A549 (cell line): Measurements from ENCODE around the gene PHAF1. TPM values are rescaled to one million over a fixed set of nuclear protein-coding genes. Genes with fewer than 3 reads are reported as not detected.

Experiments
- ATAC-seq, 2 experiments: fragments of 200-7000 bp in 1 of 2; fragments of >200 bp in 1 of 2; cut with Nextera tagmentation in 1 of 2; cut with Tn5 transposase in 1 of 2; 3 replicates each; pipeline versions ENCODE4 v1.8.0 to v1.9.1; 2018 to 2020; ENCODE audit warnings: mild to moderate bottlenecking in 1 of 2, moderate library complexity in 1 of 2
- CTCF ChIA-PET: fragments of 300-600 bp; sonication (Branson Sonifier 250); formaldehyde crosslinking; extraction: SDS; loops from one replicate; lab custom pipeline; 2021; ENCODE audit warnings: antibody characterized with exemption, inconsistent platforms; lab: Yijun Ruan, JAX
- POLR2A ChIA-PET: fragments of 350-600 bp; formaldehyde crosslinking; extraction: SDS; loops from one replicate; lab custom pipeline; 2021; ENCODE audit warnings: antibody characterized with exemption, inconsistent platforms; lab: Yijun Ruan, JAX
- DNase-seq, 2 experiments: peaks; one replicate each; pipeline versions ENCODE4 v3.0.0 to v3.0.0-alpha.2; 2011 to 2016; ENCODE audit warnings: low read depth in 1 of 2, low spot score in 1 of 2
- FAIRE-seq: peaks from 2 replicates; lab custom pipeline; 2011; peaks lifted over from hg19 to GRCh38; lab: Jason Lieb, UNC
- H3K27ac ChIP-seq, 2 experiments: fragments of >200 bp; sonication (Bioruptor Twin); formaldehyde crosslinking; 3 replicates each; pipeline ENCODE4 v1.5.1; 2016 to 2017
- H3K4me1 ChIP-seq: fragments of >200 bp; sonication (Bioruptor Twin); formaldehyde crosslinking; 3 replicates; pipeline ENCODE4 v1.6.1; 2016
- H3K4me2 ChIP-seq: fragments of >200 bp; sonication (Bioruptor Twin); formaldehyde crosslinking; 3 replicates; pipeline ENCODE4 v1.6.1; 2016
- H3K4me3 ChIP-seq: fragments of >200 bp; sonication (Bioruptor Twin); formaldehyde crosslinking; 3 replicates; pipeline ENCODE4 v1.5.1; 2016
- H3K9me3 ChIP-seq: fragments of >200 bp; sonication (Bioruptor Twin); formaldehyde crosslinking; 3 replicates; pipeline ENCODE4 v1.6.1; 2016
- BHLHE40 ChIP-seq: IDR thresholded peaks from 2 replicates; pipeline ENCODE4 v1.6.1; 2012; ENCODE audit warnings: low read depth, low read length, inconsistent platforms
- CHD2 ChIP-seq: fragments of 150-350 bp; IDR thresholded peaks from 2 replicates; pipeline ENCODE4 v1.6.1; 2014; ENCODE audit warnings: low read length; ENCODE audit not compliant: partially characterized antibody
- ESRRA ChIP-seq: fragments of 150-350 bp; IDR thresholded peaks from 2 replicates; pipeline ENCODE4 v1.6.1; 2014; ENCODE audit warnings: mild to moderate bottlenecking, low read length, borderline replicate concordance
- FOSL2 ChIP-seq, 2 experiments: fragments of 450-650 bp in 1 of 2; fragments of >200 bp in 1 of 2; sonication (Bioruptor Twin) in 1 of 2; formaldehyde crosslinking; IDR thresholded peaks; 2 replicates each; pipeline versions ENCODE4 v1.5.0 to v1.6.1; 2016 to 2020; ENCODE audit warnings: mild to moderate bottlenecking in 1 of 2, moderate library complexity in 1 of 2
- FOXS1 ChIP-seq: fragments of 250-450 bp; sonication (Bioruptor Pico); IDR thresholded peaks from 2 replicates; pipeline ENCODE4 v1.5.0; 2020; ENCODE audit warnings: mild to moderate bottlenecking, moderate library complexity
- GATA3 ChIP-seq: IDR thresholded peaks from 2 replicates; pipeline ENCODE4 v1.6.1; 2012; ENCODE audit warnings: borderline replicate concordance
- HEYL ChIP-seq: fragments of 250-450 bp; sonication (Bioruptor Pico); IDR thresholded peaks from 2 replicates; pipeline ENCODE4 v1.8.0; 2021; ENCODE audit warnings: mild to moderate bottlenecking, moderate library complexity
- JUN ChIP-seq, 2 experiments: fragments of >200 bp; sonication (Bioruptor Twin); formaldehyde crosslinking; IDR thresholded peaks; 2 replicates in 1 of 2; 3 replicates in 1 of 2; pipeline ENCODE4 v1.6.1; 2016 to 2017
- JUNB ChIP-seq: fragments of >200 bp; sonication (Bioruptor Twin); formaldehyde crosslinking; IDR thresholded peaks from 2 replicates; pipeline ENCODE4 v1.6.1; 2016
- MAZ ChIP-seq: fragments of 150-350 bp; IDR thresholded peaks from 2 replicates; pipeline ENCODE4 v1.6.1; 2014; ENCODE audit warnings: antibody characterized with exemption, low read depth, low read length, borderline replicate concordance
- MYC ChIP-seq: IDR thresholded peaks from 2 replicates; pipeline ENCODE4 v1.6.1; 2012; ENCODE audit warnings: mild to moderate bottlenecking, inconsistent platforms, low read length, improper control_type of control experiment, borderline replicate concordance
- NPAS2 ChIP-seq: fragments of 250-450 bp; sonication (Bioruptor Pico); IDR thresholded peaks from 2 replicates; pipeline ENCODE4 v1.8.0; 2022; ENCODE audit warnings: mild to moderate bottlenecking, moderate library complexity, borderline replicate concordance
- NR3C1 ChIP-seq: fragments of >200 bp; sonication (Bioruptor Twin); formaldehyde crosslinking; IDR thresholded peaks from 3 replicates; pipeline ENCODE4 v1.6.1; 2017
- PHF8 ChIP-seq: fragments of 200-600 bp; sonication (generic); IDR thresholded peaks from 2 replicates; pipeline ENCODE4 v1.6.1; 2016; ENCODE audit warnings: low read depth, mild to moderate bottlenecking, antibody characterized with exemption, moderate library complexity, borderline replicate concordance
- RAD21 ChIP-seq, 2 experiments: fragments of >200 bp in 1 of 2; sonication (Bioruptor Twin) in 1 of 2; formaldehyde crosslinking in 1 of 2; IDR thresholded peaks in 1 of 2; conservative IDR thresholded peaks in 1 of 2; 2 replicates in 1 of 2; 3 replicates in 1 of 2; pipeline ENCODE4 v1.6.1; 2012 to 2018; ENCODE audit warnings: inconsistent platforms in 1 of 2
- RCOR1 ChIP-seq: fragments of 150-350 bp; IDR thresholded peaks from 2 replicates; pipeline ENCODE4 v1.6.1; 2014; ENCODE audit warnings: antibody characterized with exemption, low read length, low read depth
- RFX5 ChIP-seq: fragments of 450-650 bp; IDR thresholded peaks from 2 replicates; pipeline ENCODE4 v1.7.1; 2014; ENCODE audit warnings: antibody characterized with exemption, mild to moderate bottlenecking, moderate library complexity
- SMC3 ChIP-seq: fragments of >200 bp; sonication (Bioruptor Twin); formaldehyde crosslinking; IDR thresholded peaks from 3 replicates; pipeline ENCODE4 v1.6.1; 2018; ENCODE audit warnings: inconsistent platforms
- ZFP36 ChIP-seq: fragments of 450-650 bp; IDR thresholded peaks from 2 replicates; pipeline ENCODE4 v1.6.1; 2014; ENCODE audit warnings: borderline replicate concordance; ENCODE audit not compliant: partially characterized antibody
- ZNF302 ChIP-seq: fragments of 250-450 bp; sonication (Bioruptor Pico); IDR thresholded peaks from 2 replicates; pipeline ENCODE4 v1.9.0; 2021; ENCODE audit warnings: inconsistent platforms, mild to moderate bottlenecking, moderate library complexity
- ZSCAN20 ChIP-seq: fragments of 250-450 bp; sonication (Bioruptor Pico); IDR thresholded peaks from 2 replicates; pipeline ENCODE4 v1.8.0; 2022; ENCODE audit warnings: mild to moderate bottlenecking, moderate library complexity
- WGBS: methylation state at CpG from one replicate; pipeline ENCODE4 v1.1.6; 2017; ENCODE audit errors: missing lambda C conversion rate; 5-methylcytosine and 5-hydroxymethylcytosine counted together
- polyA plus RNA-seq, 4 experiments: library from polyadenylated mRNA; depleted of rRNA in 3 of 4; stranded (reverse); fragments of >200 nt; fragmentation: RNase III in 1 of 4; extraction: RNeasy Plus Mini Kit Qiagen cat#74134 plus additional on column Dnase treatment in 1 of 4; gene quantifications; 2 replicates in 3 of 4; 3 replicates in 1 of 4; pipeline ENCODE4 v1.2.3, GENCODE V29; 2011 to 2017
- TF ChIP-seq, protein P1 (sequence below): fragments of >200 bp; sonication (Bioruptor Twin); formaldehyde crosslinking; IDR thresholded peaks from 3 replicates; pipeline ENCODE4 v1.5.1; 2016
- TF ChIP-seq, protein P2 (sequence below): IDR thresholded peaks from 2 replicates; pipeline ENCODE4 v1.6.1; 2012
- TF ChIP-seq, protein P3 (sequence below): fragments of >200 bp; sonication (Bioruptor Twin); formaldehyde crosslinking; IDR thresholded peaks from 3 replicates; pipeline ENCODE4 v1.6.1; 2016
- TF ChIP-seq, protein P4 (sequence below): fragments of 250-450 bp; sonication (Bioruptor Pico); IDR thresholded peaks from 2 replicates; pipeline ENCODE4 v1.5.0; 2021; ENCODE audit warnings: mild to moderate bottlenecking, moderate library complexity, borderline replicate concordance
- TF ChIP-seq, protein P5 (sequence below): fragments of 150-350 bp; IDR thresholded peaks from 2 replicates; pipeline ENCODE4 v1.6.1; 2014; ENCODE audit warnings: low read depth, mild to moderate bottlenecking, low read length
- TF ChIP-seq, protein P6 (sequence below): IDR thresholded peaks from 2 replicates; pipeline ENCODE4 v1.6.1; 2012

The PHAF1 gene
- polyA plus RNA-seq, 2 of the 4 experiments (the other 2 are of a cell fraction), result 21.6 to 37.6 TPM

DNA sequence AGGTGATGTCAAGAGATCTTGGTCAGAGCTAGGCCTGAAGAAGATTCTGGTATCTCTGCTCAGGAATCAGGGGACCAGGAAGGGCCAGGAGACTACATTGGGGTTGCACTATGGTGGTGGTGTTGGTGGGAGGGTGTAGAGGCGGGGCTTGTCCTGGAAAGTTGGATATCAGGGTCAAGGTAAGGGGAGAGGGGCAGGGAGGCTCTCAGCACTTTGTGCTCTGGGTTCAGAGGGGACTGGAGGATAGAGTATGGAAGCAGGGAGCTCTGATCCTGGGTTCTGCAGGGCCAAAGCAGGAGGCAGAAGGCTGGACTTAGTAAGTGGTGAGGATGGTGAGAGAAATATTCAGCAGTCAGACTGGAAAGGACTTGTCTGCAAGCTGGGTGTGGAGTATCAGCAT is 63.6 kb downstream of the PHAF1 start:
- 0 out of 6 replicates have a peak, but pooled peaks of 1 of the 2 experiments have one; percentile 0 for ATAC-seq
- Histone ChIP-seq H3K9me3 (no peaks in the 10 kb centered on the region), H3K4me2 (peak overlapping the region; percentile 88), H3K4me3 (peak overlapping the region; percentile 50)
- TF ChIP-seq BHLHE40 (no peak), ESRRA (no peak)
- TF ChIP-seq, protein P1, sequence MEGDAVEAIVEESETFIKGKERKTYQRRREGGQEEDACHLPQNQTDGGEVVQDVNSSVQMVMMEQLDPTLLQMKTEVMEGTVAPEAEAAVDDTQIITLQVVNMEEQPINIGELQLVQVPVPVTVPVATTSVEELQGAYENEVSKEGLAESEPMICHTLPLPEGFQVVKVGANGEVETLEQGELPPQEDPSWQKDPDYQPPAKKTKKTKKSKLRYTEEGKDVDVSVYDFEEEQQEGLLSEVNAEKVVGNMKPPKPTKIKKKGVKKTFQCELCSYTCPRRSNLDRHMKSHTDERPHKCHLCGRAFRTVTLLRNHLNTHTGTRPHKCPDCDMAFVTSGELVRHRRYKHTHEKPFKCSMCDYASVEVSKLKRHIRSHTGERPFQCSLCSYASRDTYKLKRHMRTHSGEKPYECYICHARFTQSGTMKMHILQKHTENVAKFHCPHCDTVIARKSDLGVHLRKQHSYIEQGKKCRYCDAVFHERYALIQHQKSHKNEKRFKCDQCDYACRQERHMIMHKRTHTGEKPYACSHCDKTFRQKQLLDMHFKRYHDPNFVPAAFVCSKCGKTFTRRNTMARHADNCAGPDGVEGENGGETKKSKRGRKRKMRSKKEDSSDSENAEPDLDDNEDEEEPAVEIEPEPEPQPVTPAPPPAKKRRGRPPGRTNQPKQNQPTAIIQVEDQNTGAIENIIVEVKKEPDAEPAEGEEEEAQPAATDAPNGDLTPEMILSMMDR, result no peak
- TF ChIP-seq, all 56 proteins: peak for 0
- H3K4me1 ChIP-seq, result peaks cover 41% of the 10 kb centered on the region
- DNase-seq (no peak), FAIRE-seq (no peak)
- 33% methylated on average over 1 of the region's 1 CpG for WGBS
- H3K27ac ChIP-seq, result peak overlapping the region; percentile 84 to 87
- CTCF ChIA-PET, result interaction anchor here (0.6 to 20.5 kb wide), 10 partner anchors 12 to 308 kb away, joined by 3 to 314 read pairs (median 4); partner anchors contain the start of genes ATP6V0D1, B3GNT9, EXOC3L1 and FBXL8
- POLR2A ChIA-PET, result interaction anchor here (0.5 to 1.2 kb wide), 5 partner anchors 13 to 281 kb away, joined by 3 to 6 read pairs (median 3); partner anchors contain the start of gene CBFB

DNA sequence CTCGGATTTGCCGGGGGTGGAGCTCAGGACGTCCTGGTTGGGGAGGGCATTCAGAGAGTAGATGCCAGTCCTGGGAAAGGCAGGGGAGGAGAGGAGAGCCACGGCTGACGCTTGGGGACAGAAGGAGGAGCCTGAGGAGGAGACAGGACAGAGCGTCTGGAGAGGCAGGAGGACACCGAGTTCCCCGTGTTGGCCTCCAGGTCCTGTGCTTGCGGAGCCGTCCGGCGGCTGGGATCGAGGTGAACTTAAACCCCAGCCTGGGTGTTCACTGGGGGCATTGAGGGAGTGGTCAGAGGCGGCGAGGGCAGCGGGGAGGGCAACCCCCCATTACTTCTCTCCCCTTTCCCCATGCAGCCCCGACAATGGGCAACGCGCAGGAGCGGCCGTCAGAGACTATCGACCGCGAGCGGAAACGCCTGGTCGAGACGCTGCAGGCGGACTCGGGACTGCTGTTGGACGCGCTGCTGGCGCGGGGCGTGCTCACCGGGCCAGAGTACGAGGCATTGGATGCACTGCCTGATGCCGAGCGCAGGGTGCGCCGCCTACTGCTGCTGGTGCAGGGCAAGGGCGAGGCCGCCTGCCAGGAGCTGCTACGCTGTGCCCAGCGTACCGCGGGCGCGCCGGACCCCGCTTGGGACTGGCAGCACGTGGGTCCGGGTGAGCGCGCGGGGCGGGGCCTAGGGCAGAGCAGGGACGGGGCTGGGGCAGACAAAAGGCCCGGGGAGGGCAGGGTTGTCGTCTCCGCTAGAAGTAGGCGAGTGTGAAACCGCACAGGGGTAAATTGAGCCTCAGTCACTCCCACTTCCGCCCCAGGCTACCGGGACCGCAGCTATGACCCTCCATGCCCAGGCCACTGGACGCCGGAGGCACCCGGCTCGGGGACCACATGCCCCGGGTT is 64.3 kb downstream of the PHAF1 start:
- WGBS, result 2% methylated on average over 37 of the region's 71 CpGs
- Histone ChIP-seq H3K27ac (peak overlapping the region; percentile 84 to 87), H3K9me3 (no peaks in the 10 kb centered on the region), H3K4me1 (peaks cover 45% of the 10 kb centered on the region), H3K4me2 (peak overlapping the region; percentile 88), H3K4me3 (peak overlapping the region; percentile 50)
- DNase-seq, result peak; percentile 89 to 91
- ChIA-PET CTCF (interaction anchor here (0.6 to 20.5 kb wide), 13 partner anchors 12 to 307 kb away, joined by 3 to 314 read pairs (median 4); partner anchors contain the start of genes ATP6V0D1, B3GNT9, EXOC3L1 and FBXL8), POLR2A (interaction anchor here (0.5 to 1.2 kb wide), 6 partner anchors 11 to 154 kb away, joined by 3 to 7 read pairs (median 4); partner anchors contain the start of gene CBFB)
- peak; percentile 59 to 82 for ATAC-seq
- no peak for FAIRE-seq
- TF ChIP-seq, protein P2, sequence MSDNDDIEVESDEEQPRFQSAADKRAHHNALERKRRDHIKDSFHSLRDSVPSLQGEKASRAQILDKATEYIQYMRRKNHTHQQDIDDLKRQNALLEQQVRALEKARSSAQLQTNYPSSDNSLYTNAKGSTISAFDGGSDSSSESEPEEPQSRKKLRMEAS, result peak; percentile 96
- TF ChIP-seq RFX5, result no peak
- no peak for TF ChIP-seq ZFP36
- peak; percentile 5; the same call in 1 of the 3 replicates for TF ChIP-seq SMC3
- TF ChIP-seq PHF8, result no peak
- TF ChIP-seq, protein P3, sequence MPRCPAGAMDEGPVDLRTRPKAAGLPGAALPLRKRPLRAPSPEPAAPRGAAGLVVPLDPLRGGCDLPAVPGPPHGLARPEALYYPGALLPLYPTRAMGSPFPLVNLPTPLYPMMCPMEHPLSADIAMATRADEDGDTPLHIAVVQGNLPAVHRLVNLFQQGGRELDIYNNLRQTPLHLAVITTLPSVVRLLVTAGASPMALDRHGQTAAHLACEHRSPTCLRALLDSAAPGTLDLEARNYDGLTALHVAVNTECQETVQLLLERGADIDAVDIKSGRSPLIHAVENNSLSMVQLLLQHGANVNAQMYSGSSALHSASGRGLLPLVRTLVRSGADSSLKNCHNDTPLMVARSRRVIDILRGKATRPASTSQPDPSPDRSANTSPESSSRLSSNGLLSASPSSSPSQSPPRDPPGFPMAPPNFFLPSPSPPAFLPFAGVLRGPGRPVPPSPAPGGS, result peak; percentile 36; the same call in 1 of the 3 replicates
- TF ChIP-seq, protein P4, sequence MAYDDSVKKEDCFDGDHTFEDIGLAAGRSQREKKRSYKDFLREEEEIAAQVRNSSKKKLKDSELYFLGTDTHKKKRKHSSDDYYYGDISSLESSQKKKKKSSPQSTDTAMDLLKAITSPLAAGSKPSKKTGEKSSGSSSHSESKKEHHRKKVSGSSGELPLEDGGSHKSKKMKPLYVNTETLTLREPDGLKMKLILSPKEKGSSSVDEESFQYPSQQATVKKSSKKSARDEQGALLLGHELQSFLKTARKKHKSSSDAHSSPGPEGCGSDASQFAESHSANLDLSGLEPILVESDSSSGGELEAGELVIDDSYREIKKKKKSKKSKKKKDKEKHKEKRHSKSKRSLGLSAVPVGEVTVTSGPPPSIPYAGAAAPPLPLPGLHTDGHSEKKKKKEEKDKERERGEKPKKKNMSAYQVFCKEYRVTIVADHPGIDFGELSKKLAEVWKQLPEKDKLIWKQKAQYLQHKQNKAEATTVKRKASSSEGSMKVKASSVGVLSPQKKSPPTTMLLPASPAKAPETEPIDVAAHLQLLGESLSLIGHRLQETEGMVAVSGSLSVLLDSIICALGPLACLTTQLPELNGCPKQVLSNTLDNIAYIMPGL (CRISPR knock-in tag), result no peak
- no peak for TF ChIP-seq MAZ
- TF ChIP-seq NR3C1, result no peak
- peak; percentile 61 to 63; a peak in 3 of 5 replicates for TF ChIP-seq JUN (IDR thresholded peaks at IDR 0.05)
- no peak for TF ChIP-seq ZNF302 (CRISPR knock-in tag)
- TF ChIP-seq NPAS2 (CRISPR knock-in tag), result no peak
- no peak for TF ChIP-seq FOSL2 (IDR thresholded peaks at IDR 0.05)
- no peak for TF ChIP-seq FOSL2 (CRISPR knock-in tag; IDR thresholded peaks at IDR 0.05)
- no peak for TF ChIP-seq JUNB
- TF ChIP-seq, protein P5, sequence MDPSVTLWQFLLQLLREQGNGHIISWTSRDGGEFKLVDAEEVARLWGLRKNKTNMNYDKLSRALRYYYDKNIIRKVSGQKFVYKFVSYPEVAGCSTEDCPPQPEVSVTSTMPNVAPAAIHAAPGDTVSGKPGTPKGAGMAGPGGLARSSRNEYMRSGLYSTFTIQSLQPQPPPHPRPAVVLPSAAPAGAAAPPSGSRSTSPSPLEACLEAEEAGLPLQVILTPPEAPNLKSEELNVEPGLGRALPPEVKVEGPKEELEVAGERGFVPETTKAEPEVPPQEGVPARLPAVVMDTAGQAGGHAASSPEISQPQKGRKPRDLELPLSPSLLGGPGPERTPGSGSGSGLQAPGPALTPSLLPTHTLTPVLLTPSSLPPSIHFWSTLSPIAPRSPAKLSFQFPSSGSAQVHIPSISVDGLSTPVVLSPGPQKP, result no peak
- TF ChIP-seq ZSCAN20 (CRISPR knock-in tag), result no peak
- peak in 1 of 2 experiments; percentile 28; a peak in 2 of 5 replicates for TF ChIP-seq RAD21 (conservative IDR thresholded peaks at IDR 0.05 in 1 of 2, IDR thresholded peaks at IDR 0.05 in 1 of 2)
- TF ChIP-seq GATA3, result peak; percentile 31; the same call in 1 of the 2 replicates
- no peak for TF ChIP-seq CHD2
- peak; percentile 40; the same call in 1 of the 2 replicates for TF ChIP-seq MYC
- no peak for TF ChIP-seq RCOR1
- TF ChIP-seq FOXS1 (CRISPR knock-in tag), result no peak
- TF ChIP-seq, protein P6, sequence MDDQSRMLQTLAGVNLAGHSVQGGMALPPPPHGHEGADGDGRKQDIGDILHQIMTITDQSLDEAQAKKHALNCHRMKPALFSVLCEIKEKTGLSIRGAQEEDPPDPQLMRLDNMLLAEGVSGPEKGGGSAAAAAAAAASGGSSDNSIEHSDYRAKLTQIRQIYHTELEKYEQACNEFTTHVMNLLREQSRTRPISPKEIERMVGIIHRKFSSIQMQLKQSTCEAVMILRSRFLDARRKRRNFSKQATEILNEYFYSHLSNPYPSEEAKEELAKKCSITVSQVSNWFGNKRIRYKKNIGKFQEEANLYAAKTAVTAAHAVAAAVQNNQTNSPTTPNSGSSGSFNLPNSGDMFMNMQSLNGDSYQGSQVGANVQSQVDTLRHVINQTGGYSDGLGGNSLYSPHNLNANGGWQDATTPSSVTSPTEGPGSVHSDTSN, result peak; percentile 63
- TF ChIP-seq HEYL (CRISPR knock-in tag), result no peak
